Neural cell (in vitro differentiated cells): Measurements from ENCODE around the gene RTP2.

ENCODE experiments used
- EZH2 ChIP-seq: fragments of 200-600, 300-800 bp; shearing (Covaris generic), sonication (generic); IDR thresholded peaks from 2 replicates; pipeline ENCODE4 v1.6.1; 2014; ENCODE audit warnings: antibody characterized with exemption, low read length, borderline replicate concordance, mild to moderate bottlenecking; ENCODE audit not compliant: insufficient read depth, poor library complexity, severe bottlenecking
- SMC3 ChIP-seq: fragments of 450-650 bp; conservative IDR thresholded peaks from 2 replicates; pipeline ENCODE4 v1.6.1; 2014; ENCODE audit warnings: antibody characterized with exemption, mild to moderate bottlenecking, moderate library complexity; ENCODE audit not compliant: poor library complexity
- TF ChIP-seq, protein P1 (sequence below): fragments of 450-650 bp; IDR thresholded peaks from 2 replicates; pipeline ENCODE4 v1.5.1; 2014; ENCODE audit warnings: antibody characterized with exemption, mild to moderate bottlenecking, moderate library complexity; ENCODE audit not compliant: poor library complexity, severe bottlenecking

DNA sequence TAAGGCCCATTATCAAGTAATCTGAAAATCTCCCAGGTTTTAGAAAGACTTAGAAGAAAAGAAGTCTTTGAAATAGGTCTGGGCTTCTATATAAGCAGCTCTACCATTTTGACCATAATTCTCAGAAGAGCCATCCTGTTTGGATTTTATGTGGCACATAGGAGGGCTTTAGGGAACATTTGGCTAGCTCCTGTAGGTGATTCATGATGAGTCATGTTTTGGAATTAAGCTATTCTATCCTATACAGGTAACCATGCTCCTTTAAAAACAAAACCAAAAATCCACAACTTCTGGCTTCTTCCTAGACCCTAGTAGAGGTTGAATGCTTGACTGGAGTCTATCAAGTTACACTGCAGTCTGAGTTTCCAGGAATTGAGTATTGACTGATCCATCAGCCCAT lies 41.1 kb downstream of the RTP2 start:
- TF ChIP-seq, protein P1, sequence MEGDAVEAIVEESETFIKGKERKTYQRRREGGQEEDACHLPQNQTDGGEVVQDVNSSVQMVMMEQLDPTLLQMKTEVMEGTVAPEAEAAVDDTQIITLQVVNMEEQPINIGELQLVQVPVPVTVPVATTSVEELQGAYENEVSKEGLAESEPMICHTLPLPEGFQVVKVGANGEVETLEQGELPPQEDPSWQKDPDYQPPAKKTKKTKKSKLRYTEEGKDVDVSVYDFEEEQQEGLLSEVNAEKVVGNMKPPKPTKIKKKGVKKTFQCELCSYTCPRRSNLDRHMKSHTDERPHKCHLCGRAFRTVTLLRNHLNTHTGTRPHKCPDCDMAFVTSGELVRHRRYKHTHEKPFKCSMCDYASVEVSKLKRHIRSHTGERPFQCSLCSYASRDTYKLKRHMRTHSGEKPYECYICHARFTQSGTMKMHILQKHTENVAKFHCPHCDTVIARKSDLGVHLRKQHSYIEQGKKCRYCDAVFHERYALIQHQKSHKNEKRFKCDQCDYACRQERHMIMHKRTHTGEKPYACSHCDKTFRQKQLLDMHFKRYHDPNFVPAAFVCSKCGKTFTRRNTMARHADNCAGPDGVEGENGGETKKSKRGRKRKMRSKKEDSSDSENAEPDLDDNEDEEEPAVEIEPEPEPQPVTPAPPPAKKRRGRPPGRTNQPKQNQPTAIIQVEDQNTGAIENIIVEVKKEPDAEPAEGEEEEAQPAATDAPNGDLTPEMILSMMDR: no peak
- no peak for TF ChIP-seq EZH2
- TF ChIP-seq SMC3: no peak
